CD4-positive, alpha-beta T cell treated with Interleukin-1 beta for 1 hour (primary cell): ENCODE data around the gene MAP2K3.
"Not testable (repeated sequence)": the region's sequence is repeated elsewhere in the genome, so short reads cannot be mapped to it uniquely, and the experiment has no call there.

Experiments
- DNase-seq, 2 donors: peaks; one replicate each; pipeline ENCODE4 v3.0.0-alpha.2; 2020 to 2022

Gene MAP2K3

DNA sequence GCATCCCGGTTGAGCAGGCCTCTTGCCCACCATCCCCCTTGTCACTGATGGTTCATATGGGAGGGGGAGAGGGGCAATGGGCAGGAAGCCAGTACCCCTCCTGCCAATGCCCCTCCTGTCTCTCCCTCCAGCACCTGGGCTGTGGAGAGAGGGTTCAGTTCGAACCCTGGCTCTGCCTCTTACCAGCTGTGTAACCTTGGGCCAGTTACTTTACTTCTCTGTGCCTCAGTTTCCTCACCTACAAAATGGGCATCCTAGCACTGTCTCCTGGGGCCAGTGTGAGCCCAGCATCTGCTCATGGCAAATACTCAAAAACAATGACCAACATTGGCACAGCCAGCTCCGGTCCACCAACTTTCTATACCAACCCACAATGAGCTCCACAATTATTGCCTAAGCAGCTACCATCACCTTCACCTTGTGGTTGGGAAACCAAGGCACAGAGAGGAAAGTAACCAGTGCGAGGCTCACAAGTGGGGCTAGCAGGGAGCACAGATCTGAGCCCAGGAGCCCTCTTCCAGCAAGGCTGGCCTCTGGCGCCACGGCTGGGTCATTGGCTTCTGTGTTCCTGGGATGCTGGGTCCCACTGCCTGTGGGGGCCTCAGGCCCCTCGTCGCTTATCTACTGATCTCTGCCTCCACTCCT, 53.6 kb downstream of the MAP2K3 start:
- DNase-seq: not testable (repeated sequence)

DNA sequence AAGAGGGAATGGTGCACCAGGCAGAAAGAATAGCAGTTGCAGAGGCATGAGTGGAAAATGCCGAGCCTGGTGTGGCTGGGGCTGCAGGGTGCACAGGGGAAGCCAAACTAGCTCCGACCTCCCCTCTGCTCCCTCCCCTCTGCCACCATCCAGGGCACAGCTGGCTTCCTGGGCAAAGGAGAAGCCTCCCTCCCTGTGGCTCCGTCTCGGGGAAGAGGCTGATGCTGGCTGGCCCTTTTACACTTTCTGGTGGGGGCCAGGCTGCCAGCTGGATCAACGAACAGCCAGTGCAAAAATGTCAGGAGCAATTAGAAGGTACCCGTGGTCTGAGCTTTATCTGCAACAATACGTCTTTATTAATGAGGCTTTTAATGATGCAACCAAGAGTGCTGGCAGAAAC, 54.5 kb downstream of the MAP2K3 start:
- DNase-seq: no peak

DNA sequence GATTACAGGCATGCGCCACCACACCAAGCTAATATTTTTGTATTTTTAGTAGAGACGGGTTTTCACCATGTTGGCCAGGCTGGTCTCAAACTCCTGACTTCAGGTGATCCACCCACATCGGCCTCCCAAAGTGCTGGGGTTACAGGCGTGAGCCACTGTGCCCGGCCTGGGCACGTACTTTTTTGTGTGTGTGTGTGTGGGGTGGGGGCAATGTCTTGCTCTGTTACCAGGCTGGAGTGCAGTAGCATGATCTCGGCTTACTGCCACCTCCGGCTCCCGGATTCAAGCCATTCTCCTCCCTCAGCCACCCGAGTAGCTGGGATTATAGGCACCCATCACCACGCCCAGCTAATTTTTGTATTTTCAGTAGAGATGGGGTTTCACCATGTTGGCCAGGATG, 55.1 kb downstream of the MAP2K3 start:
- not testable (repeated sequence) for DNase-seq

DNA sequence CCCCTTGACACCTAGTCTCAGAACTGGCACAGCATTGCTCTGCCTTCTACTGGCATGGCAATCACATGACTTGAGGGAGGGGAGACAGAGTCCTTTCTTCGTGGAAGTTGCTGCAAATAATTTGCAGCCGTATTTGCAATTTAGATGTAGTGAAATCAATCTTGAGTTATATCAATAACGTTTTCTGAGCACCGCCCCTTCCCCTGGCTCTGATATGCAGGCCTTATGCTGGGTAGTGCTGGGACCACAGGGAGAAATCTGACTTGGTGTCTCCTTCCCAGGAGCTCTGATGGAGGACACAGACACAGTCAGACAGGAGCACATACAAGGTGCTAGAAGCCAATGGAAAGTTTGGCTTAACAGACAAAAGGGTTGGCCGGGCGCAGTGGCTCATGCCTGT, 55.9 kb downstream of the MAP2K3 start:
- DNase-seq: not testable (repeated sequence)

DNA sequence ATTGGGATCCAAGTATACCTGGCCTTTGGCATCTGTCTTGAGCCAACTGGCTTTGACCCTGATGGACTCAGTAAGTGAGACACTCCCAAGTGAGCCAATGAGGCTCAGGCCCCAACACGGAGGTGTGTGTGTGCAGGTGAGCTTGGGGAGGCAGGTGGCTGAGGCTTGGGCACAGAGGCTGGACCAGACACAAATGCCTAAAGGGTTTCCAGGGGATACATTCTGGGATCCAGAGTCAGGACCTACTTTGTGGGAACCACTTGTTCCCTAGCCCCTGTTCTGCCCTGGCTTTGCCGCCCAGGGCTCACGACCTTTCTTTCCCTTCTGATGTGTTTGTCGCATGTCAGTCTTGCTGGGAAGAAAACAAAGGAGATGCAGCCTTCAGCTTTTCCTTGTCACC, 56.8 kb downstream of the MAP2K3 start:
- not testable (repeated sequence) for DNase-seq

DNA sequence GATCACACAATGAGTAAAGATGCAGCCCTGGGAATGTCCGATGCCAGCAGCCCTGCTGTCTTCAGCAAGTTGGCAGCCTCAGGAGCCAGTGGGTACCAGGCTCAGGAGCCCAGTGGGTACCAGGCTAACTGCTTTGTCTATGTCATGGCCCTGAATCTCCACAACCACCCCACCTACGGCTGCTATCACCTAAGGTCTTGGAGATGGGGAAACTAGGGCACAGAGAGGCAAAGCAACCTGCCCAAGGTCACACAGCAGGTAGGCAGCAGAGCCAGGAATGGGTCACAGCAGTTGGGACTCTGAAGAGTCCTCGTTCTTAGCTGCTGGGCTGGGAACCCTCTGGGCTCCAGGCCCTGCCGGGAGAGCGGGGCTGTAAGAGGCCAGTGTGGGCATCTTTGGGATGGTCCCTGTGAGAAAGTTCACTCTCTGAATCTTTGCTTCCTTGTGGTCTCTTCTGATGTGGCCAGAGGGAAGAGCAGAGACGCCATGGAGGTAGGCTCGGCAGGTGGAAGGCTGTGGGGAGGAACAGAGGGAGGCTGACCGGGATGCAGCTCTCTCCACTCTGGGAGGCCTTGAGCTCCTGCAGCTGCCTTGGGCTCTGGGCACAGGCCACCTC, 57.5 kb downstream of the MAP2K3 start:
- DNase-seq: not testable (repeated sequence)

DNA sequence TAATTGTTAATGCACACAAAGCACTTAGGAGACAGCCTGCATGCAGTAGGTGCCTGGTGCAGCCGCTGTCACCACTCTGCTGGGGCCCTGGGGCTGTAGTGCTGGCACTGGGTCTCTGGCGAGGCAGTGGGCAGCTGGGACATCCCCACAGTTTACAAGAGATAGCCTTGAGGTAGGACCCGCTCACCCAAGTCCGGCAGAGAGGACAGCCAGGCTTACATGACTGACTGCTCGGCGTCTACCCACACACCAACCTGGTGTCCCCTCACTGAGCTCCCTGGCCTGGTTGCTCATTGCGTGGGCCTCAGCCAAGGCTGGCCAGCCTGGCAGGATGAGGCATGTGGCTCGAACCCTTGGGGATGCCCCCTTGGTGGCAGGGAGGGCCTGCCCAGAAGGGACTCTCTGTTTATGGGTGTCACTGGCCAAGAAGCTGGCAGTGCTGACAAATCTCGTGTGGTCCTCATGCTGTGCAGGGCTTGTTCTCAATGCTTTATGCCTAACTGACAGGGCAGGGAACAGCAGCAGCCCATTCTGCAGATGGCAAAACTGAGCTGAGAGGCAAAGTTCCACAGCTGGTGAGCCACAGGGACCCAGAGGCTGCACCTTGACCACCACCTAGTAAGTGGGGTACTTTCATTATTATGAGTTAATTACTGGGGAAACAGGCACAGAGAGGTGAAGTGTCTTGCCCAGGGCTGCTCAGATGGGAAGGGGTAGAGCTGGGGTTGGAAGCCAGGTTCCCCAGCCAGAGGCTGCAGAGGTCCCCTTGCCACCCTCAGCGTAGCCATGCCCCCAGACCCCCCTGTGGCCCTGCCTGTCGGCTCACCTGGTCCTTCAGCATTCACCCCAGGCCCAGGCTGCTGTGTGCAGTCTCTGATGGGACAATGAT, 58.8 kb downstream of the MAP2K3 start:
- DNase-seq: not testable (repeated sequence)

DNA sequence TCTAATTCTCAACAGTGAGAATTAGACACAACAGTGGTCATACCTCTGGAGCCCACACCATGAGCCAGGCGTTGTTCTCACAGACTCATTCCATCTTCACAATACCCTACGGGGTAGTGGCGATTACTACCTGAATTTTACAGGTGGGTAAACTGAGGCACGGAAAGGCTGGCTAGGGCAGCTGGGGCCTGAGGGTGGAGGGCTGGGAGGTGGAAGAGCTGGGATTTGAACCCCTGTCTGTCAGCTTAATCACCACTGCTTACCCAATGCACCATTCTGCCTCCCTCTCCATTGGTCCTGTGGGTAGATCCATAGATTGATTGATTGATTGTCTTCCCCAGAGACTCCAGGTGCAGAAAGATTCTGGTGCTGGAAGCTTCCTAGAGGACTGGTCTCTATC, 60.3 kb downstream of the MAP2K3 start:
- not testable (repeated sequence) for DNase-seq

DNA sequence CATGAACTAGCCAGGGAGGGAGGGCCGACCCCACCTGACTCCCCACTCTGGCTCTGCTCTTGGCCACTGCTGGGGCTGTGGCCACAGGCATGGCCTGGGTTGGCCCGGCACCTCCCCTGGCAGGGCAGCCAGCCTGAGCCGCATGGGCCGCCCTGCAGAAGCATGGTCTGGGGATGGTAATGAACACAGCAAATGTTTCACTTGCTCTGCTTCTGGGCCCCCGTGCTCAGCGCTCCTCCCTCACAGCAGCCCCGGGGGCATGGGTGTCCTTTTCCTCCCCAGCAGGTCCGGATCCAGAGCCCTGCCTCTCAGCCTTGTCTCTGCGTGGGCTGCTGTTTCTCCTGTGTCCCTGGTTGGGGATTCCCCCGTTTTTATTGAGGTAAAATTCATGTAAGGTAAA, 60.7 kb downstream of the MAP2K3 start:
- no peak for DNase-seq

DNA sequence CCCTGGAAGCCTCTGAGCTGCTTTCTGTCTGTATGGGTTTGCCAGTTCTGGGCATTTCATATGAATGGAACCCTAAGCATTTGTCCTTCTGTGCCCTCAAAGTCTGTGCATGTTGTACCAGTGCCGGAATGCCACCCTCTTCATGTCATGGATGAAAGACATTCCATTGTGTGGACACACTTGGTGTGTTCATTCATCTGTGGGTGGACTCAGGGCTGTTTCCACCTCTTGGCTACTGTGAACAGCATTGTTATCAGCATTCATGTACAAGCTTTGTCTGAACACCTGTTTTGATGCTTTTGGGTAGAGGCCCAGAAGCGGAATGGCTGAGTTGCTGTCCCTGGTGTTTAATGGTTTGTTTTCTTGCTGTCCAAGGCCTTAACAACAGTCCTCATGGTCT, 61.6 kb downstream of the MAP2K3 start:
- not testable (repeated sequence) for DNase-seq

DNA sequence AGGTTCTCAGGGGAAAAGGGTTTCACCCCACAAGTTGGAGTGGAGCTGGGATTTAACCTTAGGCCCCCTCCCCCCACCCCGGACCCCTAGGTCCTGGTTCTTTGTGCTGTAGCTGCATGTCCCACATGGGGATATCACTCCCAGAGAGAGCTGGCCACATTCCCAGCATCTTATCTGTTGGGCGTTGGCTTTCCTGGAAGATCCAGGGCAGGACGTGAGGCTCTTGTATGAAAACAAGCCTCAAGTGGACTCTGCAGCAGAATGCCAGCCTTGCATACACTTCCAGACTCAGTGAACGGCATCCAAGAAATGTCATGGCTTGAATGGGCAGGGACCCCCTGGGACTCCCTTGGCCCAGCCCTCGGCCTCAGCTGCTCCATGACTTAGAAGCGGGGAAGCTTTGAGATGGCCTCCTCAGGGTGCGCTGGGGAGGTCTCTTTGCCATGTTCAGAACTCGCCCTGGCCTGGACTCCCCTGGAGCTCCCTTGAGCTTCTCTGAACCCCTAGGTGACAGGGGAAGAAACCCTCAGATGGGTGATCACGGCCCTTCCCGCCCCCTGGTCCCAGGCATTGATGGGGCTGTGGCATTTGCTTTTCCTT, 62.2 kb downstream of the MAP2K3 start:
- DNase-seq: not testable (repeated sequence)

DNA sequence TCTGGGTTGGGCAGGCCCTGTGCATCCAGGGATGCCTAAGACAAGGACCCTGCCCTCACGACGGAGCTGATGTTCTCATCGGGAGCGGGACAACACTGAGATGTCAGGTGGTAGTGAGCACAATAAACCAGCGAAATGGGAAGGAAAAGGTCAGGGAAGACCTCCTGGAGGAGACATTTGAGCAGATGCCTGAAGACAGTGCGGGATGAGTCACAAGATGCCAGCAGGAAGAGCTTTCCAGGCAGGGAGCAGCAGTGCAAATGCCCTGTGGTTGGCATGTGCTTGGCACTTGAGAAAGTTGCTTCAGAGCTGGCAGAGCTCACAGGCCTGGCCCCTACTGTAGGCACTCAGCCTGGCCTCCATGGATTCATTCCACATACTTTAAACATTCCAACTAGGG, 63.1 kb downstream of the MAP2K3 start:
- DNase-seq: not testable (repeated sequence)

DNA sequence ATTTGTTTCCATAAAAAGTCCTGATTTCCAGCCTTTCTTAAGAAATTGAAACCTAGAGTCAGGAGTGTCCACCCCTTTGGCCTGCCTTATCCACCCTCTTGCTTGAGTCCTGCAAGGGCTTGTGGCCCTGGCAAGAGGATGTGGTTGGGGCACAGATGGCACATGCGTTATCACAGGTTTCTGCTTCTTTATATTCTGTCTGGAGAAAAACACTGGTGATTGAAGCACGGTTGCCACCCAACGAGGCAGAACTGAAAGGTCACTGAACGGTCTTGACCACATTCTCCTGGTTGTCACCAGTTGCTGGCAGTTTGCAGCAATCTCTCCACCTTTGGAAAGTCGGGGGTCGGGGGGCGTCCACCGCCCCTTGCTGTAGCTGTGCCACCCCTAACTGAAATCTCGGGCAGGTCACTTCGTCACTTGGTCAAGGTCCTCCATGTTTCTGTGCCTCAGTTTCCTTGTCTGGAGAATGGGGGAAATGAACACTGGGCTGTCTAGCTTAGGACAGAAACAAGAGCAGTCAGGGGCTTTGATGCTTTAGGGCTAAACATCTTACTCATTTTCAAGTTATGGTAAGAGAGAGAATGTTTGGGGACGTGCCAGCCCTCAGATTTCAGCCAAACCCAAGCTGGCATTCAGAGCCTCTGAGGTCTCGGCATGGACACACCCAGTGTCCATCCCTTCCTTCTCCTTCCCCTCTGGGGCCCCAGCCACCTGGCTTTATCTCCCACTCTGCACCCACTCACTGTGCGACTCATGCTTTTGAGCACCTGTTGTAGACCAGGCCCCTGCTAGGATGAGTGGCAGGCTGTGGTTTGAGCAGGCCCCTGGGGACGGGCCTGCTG, 63.8 kb downstream of the MAP2K3 start:
- DNase-seq: not testable (repeated sequence)

DNA sequence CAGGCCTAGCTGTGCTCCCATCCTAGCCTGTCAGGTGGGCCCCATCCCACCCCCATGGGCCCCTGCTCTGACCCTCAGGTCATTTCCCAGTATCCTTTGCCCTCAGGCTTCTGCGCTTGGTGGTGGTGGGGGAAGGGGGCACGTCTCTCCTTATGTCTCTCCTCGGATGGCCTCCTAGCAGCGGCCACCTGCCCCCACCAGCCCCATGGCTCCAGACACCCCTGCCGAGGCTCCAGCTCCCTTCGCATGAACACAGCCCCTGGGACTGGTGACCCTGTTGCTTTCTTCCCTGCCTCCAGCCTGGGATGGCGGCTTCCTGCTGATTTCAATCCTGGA, 64.4 kb downstream of the MAP2K3 start:
- DNase-seq: not testable (repeated sequence)

DNA sequence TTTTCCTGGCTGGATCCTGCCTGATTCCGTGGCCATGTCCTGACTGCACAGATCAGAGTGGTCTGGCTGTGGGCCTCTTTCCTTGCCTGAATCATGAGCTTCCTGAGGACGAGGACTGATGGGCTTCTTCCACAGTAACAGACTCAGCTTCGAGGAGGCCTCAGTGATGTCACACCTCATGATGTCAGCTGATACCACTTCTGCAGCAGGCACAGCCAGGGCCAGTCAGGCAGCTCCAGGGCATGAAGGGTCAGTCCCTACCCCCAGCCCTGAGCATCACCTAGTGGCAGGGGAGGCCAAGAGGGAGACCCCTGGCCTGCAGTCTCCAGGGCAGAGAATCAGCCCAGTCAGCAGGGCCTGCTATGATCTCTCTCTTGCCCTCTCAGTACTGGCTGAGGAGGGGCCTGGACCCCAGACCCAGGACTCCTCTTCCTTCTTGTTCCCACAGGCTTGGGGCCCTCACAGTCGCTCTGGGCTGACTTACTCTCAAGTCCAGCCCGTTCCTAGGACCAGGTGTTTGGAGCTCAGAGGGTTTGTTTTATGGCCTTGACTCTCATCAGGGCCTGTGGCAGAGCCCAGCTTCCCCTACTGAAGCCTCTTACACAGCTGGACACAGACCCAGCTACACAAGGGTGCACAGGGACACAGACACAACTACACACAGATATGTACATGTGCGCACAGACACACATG, 65.0 kb downstream of the MAP2K3 start:
- DNase-seq: not testable (repeated sequence)

DNA sequence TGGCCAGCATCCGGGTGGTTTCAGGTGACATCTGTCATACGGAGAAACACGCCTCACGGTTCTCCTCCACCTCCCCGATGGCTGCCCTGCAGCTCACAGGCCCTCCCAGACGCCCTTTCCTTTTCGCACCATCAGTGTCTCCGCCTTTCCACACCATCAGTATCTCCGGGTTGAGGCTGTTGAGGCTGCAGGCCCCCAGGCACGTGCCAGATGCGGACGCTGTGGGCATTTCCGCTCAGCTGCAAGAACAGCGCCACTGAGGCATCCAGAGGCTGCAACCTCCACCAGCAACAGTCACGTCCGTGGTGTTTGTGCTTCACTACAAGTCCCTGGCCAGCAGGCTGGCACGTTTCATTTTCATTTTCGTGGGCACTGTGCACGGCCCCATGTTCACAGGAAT, 66.0 kb downstream of the MAP2K3 start:
- DNase-seq: not testable (repeated sequence)

DNA sequence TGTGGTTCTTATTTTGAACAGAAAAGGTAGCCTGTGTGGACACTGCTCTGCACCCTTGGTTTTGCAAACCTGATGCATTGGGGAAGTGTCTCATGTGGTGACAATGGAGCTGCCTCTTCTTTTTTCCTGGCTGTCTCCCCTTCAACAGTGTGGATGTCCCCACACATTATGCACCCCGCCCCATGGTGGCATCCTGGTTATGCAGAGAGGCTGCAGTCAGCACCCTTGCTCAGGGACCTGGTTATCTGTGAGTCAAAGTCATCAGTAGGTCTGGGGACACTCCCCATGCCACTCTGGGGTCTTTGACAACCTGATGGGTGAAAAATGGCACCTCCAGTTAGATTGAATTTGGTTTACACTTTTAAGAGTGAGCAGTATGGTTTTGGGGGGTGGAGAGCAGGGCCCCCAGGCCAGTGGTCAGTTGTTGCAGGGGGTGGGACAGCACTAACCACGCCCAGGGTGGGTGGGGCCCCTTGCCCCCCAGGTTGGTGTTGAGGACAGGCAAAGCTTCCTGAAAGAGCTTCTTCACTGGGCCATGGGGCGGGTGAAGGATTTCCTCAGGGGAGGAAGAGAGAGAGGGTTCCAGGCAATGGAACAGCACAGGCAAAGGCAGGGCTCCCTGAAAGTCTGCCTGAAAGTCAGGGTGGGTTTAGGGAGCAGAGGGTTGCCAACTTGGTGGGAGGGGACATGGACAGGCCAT, 67.0 kb downstream of the MAP2K3 start:
- no peak for DNase-seq

DNA sequence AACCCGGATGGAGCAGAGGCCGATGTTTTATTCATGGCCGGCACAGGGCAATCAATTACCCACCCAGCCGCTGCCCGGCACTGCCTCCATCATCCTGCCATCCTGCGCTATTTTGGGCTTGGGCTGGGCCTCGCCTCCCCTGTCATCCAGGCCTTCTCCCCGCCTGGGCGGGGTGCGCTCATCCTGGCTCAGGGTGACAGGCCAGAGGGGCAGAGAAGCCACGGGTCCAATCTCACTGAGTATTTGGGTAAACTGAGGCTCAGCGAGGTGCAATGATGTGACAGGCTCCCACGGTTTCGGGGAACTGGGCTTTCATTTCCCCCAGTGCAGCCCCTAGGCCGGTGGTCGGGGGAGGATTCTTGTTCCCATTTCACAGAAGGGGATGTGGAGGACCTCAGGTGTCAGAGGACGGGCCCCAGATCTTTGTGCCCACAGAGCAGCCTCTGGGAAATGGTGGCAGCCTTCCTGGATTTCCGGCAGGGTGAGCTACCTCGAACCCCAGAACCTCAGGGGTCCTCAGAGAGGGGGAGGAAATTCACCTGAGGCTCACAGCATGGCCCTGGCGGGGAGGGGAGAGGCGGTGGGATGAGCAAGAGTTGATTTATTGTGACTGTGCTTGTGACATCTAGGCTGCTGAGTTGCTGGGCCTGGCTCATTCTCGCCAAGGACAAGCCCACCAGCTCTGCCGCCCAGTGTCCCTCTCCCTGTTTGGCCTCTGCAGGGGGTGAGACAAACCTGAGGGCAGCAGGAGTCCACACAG, 67.9 kb downstream of the MAP2K3 start:
- DNase-seq: no peak

DNA sequence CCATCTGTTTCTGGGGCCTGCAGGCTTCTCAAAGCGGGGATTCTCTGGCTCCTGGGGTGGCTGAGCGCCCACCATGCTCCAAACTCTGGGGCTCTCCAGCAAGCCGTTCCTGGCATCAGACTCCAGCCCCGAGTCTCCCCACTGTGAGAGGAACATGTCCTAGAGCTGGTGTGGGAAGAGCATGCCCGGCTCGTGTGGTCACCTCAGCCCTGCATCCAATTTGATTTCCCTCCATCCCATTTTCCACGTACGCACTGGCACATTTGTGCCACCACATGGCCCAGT, 68.4 kb downstream of the MAP2K3 start:
- DNase-seq: no peak

DNA sequence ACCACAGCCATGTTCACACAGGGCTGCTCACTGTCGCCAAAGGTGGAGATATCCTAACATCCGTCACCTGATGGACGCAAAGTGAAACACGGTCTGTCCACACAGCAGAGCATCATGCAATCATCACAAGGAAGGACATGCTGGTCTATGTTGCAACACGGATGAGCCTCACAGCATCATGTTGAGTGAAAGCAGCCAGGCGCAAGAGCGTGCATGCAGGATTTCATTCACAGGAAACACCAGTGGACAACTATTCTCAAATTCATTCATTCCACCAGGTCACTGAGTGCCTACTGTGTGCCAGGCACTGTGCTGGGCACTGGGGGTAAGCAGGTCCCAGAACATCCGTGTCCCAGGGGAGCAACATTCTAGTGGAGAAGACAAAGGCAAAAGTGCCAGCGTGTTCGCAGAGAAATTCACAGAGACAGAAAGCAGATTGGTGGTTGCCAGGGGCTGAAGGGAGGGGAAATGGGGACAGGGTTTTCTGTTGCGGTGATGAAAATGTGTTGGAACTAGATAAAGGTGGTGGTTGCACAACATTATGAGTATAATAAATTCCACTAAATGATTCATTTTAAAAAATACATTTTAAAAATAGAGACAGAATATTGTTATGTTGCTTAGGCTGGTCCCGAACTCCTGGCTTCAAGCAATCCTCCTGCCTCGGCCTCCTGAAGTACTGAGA, 69.0 kb downstream of the MAP2K3 start:
- DNase-seq: no peak
